GM12875 (cell line): ENCODE measurements around the gene MCF2L.

Source experiments
- H3K4me3 ChIP-seq: one replicate; pipeline ENCODE4 v1.5.1; 2011; ENCODE audit warnings: low read depth, low read length, control low read depth
- TF ChIP-seq, protein P1 (sequence below): IDR thresholded peaks from 2 replicates; pipeline ENCODE4 v1.5.1; 2011; ENCODE audit warnings: low read depth, mild to moderate bottlenecking, control low read depth, inconsistent platforms, low read length, moderate library complexity, borderline replicate concordance; ENCODE audit not compliant: insufficient read depth

Gene MCF2L

DNA sequence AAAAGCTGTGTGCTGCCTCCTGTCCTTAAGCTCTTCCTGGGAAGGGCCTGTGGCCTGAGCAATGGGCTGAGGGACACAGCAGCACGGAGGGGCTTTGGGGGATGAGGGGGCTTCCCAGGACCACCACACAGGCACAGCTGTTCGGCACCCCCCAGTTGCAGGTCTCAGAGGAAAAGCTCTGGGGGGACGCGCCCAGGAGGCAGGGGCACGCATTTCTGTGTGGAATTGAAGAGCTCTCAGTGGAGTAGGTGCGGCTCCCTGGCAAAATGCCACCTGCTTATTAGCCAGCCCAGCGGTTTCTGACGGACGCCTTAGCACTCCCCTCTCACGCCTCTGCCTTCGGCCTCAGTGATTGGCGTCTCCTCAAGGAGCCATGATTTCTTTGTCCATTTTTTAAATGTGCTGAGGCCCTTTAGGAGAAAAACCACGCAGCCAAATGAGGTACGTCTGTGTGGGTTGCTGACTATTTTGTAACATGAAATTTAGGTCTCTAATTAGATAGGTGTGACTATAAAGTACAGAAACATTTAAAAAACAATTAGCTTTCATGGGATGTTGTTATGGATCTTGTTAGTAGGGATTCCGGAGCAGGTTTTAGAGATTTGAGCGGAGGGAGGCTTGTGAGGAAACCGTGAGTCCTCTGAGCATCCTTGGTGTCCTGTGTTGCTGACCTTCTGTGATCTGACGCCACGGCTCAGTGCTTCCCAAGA lies 4.0 kb downstream of the MCF2L start:
- TF ChIP-seq, protein P1, sequence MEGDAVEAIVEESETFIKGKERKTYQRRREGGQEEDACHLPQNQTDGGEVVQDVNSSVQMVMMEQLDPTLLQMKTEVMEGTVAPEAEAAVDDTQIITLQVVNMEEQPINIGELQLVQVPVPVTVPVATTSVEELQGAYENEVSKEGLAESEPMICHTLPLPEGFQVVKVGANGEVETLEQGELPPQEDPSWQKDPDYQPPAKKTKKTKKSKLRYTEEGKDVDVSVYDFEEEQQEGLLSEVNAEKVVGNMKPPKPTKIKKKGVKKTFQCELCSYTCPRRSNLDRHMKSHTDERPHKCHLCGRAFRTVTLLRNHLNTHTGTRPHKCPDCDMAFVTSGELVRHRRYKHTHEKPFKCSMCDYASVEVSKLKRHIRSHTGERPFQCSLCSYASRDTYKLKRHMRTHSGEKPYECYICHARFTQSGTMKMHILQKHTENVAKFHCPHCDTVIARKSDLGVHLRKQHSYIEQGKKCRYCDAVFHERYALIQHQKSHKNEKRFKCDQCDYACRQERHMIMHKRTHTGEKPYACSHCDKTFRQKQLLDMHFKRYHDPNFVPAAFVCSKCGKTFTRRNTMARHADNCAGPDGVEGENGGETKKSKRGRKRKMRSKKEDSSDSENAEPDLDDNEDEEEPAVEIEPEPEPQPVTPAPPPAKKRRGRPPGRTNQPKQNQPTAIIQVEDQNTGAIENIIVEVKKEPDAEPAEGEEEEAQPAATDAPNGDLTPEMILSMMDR, result no peak
- H3K4me3 ChIP-seq, result no peak overlapping the region

DNA sequence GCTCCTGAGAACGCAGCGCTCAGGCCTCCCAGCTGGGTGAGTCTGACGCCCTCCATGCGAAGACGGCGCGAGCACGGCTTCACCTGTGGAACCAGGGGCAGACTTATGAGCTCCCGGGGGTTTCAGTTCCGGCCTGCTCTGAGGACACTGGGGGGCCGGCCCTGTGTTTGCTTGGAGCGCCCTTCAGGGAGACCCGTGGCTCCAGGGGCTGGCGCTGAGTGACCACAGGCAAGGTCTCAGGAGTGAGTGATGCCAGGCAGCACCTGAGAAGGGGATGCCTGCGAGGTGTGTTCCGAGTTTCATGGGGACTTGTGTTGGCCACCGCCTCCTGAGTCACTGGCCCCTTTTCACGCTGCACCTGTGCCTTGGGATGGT lies 4.5 kb downstream of the MCF2L start:
- no peak overlapping the region for H3K4me3 ChIP-seq
- TF ChIP-seq, protein P1, result no peak

DNA sequence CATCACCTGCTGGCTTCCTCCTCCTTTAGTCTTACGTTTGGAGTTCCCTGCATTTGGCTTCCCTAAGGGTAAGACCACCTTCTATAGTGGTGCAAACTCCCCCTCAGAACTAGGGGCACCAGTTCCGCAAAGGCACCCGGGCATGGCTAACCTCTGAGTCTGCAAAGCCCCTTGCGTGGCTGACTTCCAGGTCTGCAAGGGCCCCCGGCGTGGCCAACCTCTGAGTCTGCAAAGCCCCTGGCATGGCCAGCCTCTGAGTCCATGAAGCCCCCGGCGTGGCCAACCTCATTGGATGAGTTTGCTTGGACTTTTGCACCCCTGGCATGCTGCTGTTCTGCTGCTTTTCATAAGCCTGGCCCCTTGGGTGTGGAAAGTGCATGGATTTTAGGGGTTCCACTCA lies 5.1 kb downstream of the MCF2L start:
- H3K4me3 ChIP-seq, result no peak overlapping the region
- TF ChIP-seq, protein P1, result no peak

DNA sequence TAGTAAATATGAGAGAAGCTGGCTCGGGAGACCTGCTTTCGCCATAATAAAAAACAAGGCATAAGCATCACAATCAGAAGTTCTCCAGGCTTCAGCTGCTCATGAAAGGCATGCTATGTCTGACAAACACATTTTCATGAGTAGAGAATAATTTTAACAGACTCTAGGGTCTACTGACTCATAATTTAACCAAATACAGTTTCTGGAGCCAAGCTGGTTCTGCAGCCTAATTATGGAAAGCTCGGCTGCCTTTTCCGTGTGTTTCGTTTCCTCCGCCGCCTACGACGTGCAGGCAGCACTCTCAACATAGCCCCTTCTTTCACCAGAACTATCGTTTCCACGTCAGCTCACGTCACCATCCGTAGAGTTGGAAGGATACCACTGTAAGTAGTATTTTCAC lies 5.7 kb downstream of the MCF2L start:
- no peak overlapping the region for H3K4me3 ChIP-seq
- TF ChIP-seq, protein P1, result no peak

DNA sequence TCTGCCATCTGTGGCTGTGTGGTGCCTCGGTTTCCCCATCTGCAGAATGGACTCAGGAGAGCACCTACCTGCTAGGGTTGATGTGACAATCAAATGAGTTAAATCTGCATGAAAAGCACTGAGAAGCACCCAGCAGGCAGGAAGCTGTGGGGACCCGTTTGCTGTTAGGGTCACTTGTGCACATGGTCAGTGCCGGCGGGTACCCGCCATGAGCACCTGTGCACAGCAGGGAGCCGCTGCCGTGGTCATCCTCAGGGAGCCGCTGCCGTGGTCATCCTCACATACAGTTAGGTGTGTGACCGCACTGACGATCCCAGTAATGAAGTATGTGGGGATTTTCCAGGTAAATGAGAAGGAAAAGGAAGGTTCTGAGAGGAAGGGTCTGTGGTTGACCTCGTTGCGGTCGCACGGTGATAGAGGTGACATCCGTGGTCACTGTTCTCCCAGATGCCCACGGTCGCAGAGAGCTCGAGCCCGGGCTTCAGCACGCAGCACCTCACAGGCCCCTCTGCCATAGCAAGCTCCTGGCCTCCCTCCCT lies 6.5 kb downstream of the MCF2L start:
- TF ChIP-seq, protein P1, result no peak

DNA sequence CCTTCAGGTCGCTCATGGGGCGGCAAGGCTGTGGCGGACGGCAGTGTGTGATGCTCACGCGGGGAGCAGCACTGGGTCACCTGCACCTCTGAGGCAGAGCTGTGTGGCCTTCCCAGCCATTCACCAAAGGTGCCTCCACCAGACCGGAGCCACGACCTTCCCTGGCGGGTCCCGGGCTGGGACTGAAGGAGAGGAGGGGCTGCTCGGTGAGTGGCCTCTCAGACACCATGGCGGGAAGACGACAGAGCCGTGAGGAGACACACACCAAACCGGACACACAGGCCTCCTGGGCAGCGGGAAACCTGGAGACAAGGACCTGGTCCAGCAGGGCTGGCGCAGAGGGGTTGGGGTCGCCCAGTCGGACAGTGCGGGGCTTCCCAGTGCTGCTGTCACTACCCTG lies 7.5 kb downstream of the MCF2L start:
- TF ChIP-seq, protein P1, result no peak
- no peak overlapping the region for H3K4me3 ChIP-seq

More for the DNA sequence above, 6.5 kb downstream of the MCF2L start:
- H3K4me3 ChIP-seq, result no peak overlapping the region

DNA sequence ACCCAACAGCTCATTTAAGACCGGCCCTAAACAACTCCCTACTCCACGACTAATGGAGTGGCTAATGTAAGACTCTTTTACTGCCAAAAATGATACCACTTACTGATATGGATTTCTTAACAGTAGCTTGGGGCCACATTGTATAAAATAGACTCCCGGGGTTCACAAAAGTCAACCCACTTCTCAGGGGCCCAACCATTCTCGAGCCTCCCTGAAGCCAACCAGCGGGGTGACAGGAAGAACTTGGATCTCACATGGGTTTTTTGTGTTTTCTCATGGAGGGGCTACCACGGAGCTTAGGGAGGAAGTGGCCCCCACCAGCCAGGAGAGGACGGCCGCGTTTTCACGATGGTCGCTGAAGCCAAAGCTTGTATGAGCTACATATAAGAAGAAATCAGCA lies 8.1 kb downstream of the MCF2L start:
- TF ChIP-seq, protein P1, result no peak
- no peak overlapping the region for H3K4me3 ChIP-seq
